ENCODE measurements around the gene NPTX1. TPM values are rescaled to one million over a fixed set of nuclear protein-coding genes. Genes with fewer than 3 reads are reported as not detected.

The NPTX1 gene
- total RNA-seq, 1 experiment from 2014 or later = not detected

GRCh38 chr17:80449194-80449929 is 27.0 kb downstream of the NPTX1 start:
- Histone ChIP-seq H3K4me3 (ENCODE audit: low read length) (no peak overlapping the region), H3K9me2 (replicated peaks; ENCODE audit: insufficient read depth, low read length) (no peaks in the 10 kb centered on the region), H3K9me3 (ENCODE audit: low read length) (no peaks in the 10 kb centered on the region), H3K27ac (ENCODE audit: low read length) (no peak overlapping the region), H3K27me3 (ENCODE audit: low read length) (no peaks in the 10 kb centered on the region), H3K9ac (ENCODE audit: low read length) (no peak overlapping the region), H3K4me2 (ENCODE audit: low read depth, low read length, poor library complexity, severe bottlenecking) (no peak overlapping the region), H3K4me1 (ENCODE audit: low read length) (peaks cover 11% of the 10 kb centered on the region), H4K20me1 (ENCODE audit: insufficient read depth, low read depth, low read length) (no peaks in the 10 kb centered on the region), H2AFZ (ENCODE audit: low read length) (no peak overlapping the region), H3K79me2 (ENCODE audit: low read length) (no peaks in the 10 kb centered on the region), H3K36me3 (ENCODE audit: insufficient read depth, low read length) (no peaks in the 10 kb centered on the region)
- no peak for DNase-seq

DNA sequence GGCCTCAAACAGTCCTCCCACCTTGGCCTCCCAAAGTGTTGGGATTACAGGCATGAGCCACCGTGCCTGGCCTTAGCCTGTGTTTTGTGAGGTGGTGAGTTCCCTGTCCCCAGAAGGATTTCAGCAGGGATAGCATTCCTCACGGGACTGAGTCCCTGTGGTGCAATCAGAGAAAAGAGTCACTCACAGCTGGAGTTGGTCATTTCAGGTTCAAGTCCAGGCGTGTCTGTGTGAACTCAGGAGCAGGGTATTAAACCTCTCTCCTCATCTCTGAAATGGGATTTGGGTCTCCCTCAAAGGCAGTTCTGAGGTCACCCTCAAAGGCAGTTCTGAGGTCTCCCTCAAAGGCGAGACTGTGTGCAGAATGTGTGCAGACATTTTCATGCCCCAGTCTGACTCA is 28.6 kb downstream of the NPTX1 start:
- Histone ChIP-seq H3K36me3 (ENCODE audit: insufficient read depth, low read length) (no peaks in the 10 kb centered on the region), H3K9ac (ENCODE audit: low read length) (no peak overlapping the region), H2AFZ (ENCODE audit: low read length) (no peak overlapping the region), H3K4me3 (ENCODE audit: low read length) (no peak overlapping the region), H3K27me3 (ENCODE audit: low read length) (no peaks in the 10 kb centered on the region), H3K4me1 (ENCODE audit: low read length) (no peaks in the 10 kb centered on the region; the same call in 1 of the 2 replicates), H3K4me2 (ENCODE audit: low read depth, low read length, poor library complexity, severe bottlenecking) (no peak overlapping the region), H3K9me3 (ENCODE audit: low read length) (no peaks in the 10 kb centered on the region), H3K9me2 (replicated peaks; ENCODE audit: insufficient read depth, low read length) (no peaks in the 10 kb centered on the region), H4K20me1 (ENCODE audit: insufficient read depth, low read depth, low read length) (no peaks in the 10 kb centered on the region), H3K27ac (ENCODE audit: low read length) (no peak overlapping the region), H3K79me2 (ENCODE audit: low read length) (no peaks in the 10 kb centered on the region)
- DNase-seq = no peak

- H3K4me3 ChIP-seq (ENCODE audit: low read length) = no peak overlapping the region
- no peaks in the 10 kb centered on the region for H3K36me3 ChIP-seq (ENCODE audit: insufficient read depth, low read length)
- H3K79me2 ChIP-seq (ENCODE audit: low read length) = no peaks in the 10 kb centered on the region
- no peak overlapping the region for H2AFZ ChIP-seq (ENCODE audit: low read length)
- H3K9me3 ChIP-seq (ENCODE audit: low read length) = no peaks in the 10 kb centered on the region
- H3K9me2 ChIP-seq (replicated peaks; ENCODE audit: insufficient read depth, low read length) = no peaks in the 10 kb centered on the region
- H3K4me1 ChIP-seq (ENCODE audit: low read length) = no peaks in the 10 kb centered on the region; the same call in 1 of the 2 replicates
- H3K4me2 ChIP-seq (ENCODE audit: low read depth, low read length, poor library complexity, severe bottlenecking) = no peak overlapping the region
- no peak for DNase-seq
- no peak overlapping the region for H3K27ac ChIP-seq (ENCODE audit: low read length)
- H3K9ac ChIP-seq (ENCODE audit: low read length) = no peak overlapping the region
- no peaks in the 10 kb centered on the region for H4K20me1 ChIP-seq (ENCODE audit: insufficient read depth, low read depth, low read length)
- no peaks in the 10 kb centered on the region for H3K27me3 ChIP-seq (ENCODE audit: low read length)
Measured at GRCh38 chr17:80446645-80447405, 29.6 kb downstream of the NPTX1 start.

DNA sequence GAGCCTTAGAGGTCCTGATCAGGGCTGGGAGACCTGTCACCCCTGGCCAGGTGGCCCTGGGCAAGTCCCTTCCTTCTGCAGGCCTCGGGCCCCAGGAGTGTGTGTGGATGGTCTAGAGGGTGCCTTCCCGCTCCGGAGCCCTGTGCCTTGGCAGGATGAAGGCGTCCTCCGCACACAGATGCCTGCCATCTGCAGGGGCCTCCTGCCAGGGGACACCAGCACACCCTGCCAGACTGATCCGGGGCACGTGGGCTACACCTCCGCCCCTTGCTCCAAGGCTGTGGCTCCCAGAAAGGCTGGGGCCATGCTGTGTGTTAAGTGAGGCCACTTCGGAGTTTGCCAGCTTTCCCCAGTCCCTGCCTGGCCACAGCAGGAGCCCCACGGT is 30.7 kb downstream of the NPTX1 start:
- no peaks in the 10 kb centered on the region for H3K36me3 ChIP-seq (ENCODE audit: insufficient read depth, low read length)
- no peaks in the 10 kb centered on the region for H3K27me3 ChIP-seq (ENCODE audit: low read length)
- DNase-seq = no peak
- H4K20me1 ChIP-seq (ENCODE audit: insufficient read depth, low read depth, low read length) = no peaks in the 10 kb centered on the region
- no peak overlapping the region for H3K4me2 ChIP-seq (ENCODE audit: low read depth, low read length, poor library complexity, severe bottlenecking)
- H3K4me3 ChIP-seq (ENCODE audit: low read length) = no peak overlapping the region
- no peak overlapping the region for H2AFZ ChIP-seq (ENCODE audit: low read length)
- no peaks in the 10 kb centered on the region for H3K9me3 ChIP-seq (ENCODE audit: low read length)
- no peak overlapping the region for H3K27ac ChIP-seq (ENCODE audit: low read length)
- H3K79me2 ChIP-seq (ENCODE audit: low read length) = no peaks in the 10 kb centered on the region
- H3K4me1 ChIP-seq (ENCODE audit: low read length) = no peaks in the 10 kb centered on the region; the same call in 1 of the 2 replicates
- no peaks in the 10 kb centered on the region for H3K9me2 ChIP-seq (replicated peaks; ENCODE audit: insufficient read depth, low read length)
- no peak overlapping the region for H3K9ac ChIP-seq (ENCODE audit: low read length)

DNA sequence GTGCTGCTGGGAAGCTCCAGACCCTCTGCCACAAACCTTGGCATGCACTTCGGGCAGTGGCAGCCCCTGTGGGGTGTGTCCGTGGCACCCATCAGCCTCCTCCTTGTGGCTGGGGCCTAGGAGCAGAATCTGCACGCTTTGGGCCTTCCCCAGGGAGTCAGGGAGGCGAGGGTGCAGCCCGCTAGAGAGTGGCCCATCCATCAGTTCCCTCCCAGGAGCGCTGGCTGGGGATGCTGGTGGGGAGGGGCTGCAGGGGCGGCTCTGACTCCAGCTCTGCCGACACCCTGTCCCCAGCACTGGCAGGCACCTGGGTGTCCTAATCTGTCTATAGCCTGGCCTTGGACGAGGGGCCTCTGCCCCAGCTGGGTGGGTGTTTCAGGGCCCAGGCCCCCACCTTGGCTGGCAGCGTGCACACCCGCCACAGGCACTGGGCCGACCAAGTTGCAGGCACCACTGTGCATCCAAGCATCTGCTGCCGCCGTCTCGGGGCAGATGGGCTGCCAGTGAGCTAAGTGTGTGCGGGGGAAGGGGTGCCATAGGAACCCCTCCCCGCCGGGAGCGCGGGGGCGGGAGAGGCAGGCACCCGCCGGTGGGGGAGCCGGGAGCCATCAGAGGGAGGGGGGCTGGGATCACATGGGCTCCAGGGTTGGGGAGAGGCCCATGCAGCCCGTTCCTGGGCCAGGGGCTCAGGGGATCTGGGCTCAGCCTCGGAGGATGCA is 31.2 kb downstream of the NPTX1 start:
- Histone ChIP-seq H3K36me3 (ENCODE audit: insufficient read depth, low read length) (no peaks in the 10 kb centered on the region), H3K9me2 (replicated peaks; ENCODE audit: insufficient read depth, low read length) (no peaks in the 10 kb centered on the region), H3K4me3 (ENCODE audit: low read length) (no peak overlapping the region), H3K4me1 (ENCODE audit: low read length) (no peaks in the 10 kb centered on the region; the same call in 1 of the 2 replicates), H3K27me3 (ENCODE audit: low read length) (no peaks in the 10 kb centered on the region), H2AFZ (ENCODE audit: low read length) (no peak overlapping the region), H3K9me3 (ENCODE audit: low read length) (no peaks in the 10 kb centered on the region), H3K27ac (ENCODE audit: low read length) (no peak overlapping the region), H4K20me1 (ENCODE audit: insufficient read depth, low read depth, low read length) (no peaks in the 10 kb centered on the region), H3K9ac (ENCODE audit: low read length) (no peak overlapping the region), H3K79me2 (ENCODE audit: low read length) (no peaks in the 10 kb centered on the region), H3K4me2 (ENCODE audit: low read depth, low read length, poor library complexity, severe bottlenecking) (no peak overlapping the region)
- DNase-seq = no peak

- H4K20me1 ChIP-seq (ENCODE audit: insufficient read depth, low read depth, low read length) = no peaks in the 10 kb centered on the region
- no peaks in the 10 kb centered on the region for H3K9me3 ChIP-seq (ENCODE audit: low read length)
- no peaks in the 10 kb centered on the region for H3K27me3 ChIP-seq (ENCODE audit: low read length)
- H3K27ac ChIP-seq (ENCODE audit: low read length) = no peak overlapping the region
- H3K4me3 ChIP-seq (ENCODE audit: low read length) = no peak overlapping the region
- no peak overlapping the region for H3K9ac ChIP-seq (ENCODE audit: low read length)
- H3K4me2 ChIP-seq (ENCODE audit: low read depth, low read length, poor library complexity, severe bottlenecking) = no peak overlapping the region
- no peaks in the 10 kb centered on the region for H3K9me2 ChIP-seq (replicated peaks; ENCODE audit: insufficient read depth, low read length)
- no peaks in the 10 kb centered on the region for H3K36me3 ChIP-seq (ENCODE audit: insufficient read depth, low read length)
- H3K4me1 ChIP-seq (ENCODE audit: low read length) = no peaks in the 10 kb centered on the region; the same call in 1 of the 2 replicates
- DNase-seq = no peak
- H2AFZ ChIP-seq (ENCODE audit: low read length) = no peak overlapping the region
- H3K79me2 ChIP-seq (ENCODE audit: low read length) = no peaks in the 10 kb centered on the region
Measured at GRCh38 chr17:80444644-80444979, 31.8 kb downstream of the NPTX1 start.

- Histone ChIP-seq H3K79me2 (ENCODE audit: low read length) (no peaks in the 10 kb centered on the region), H3K27me3 (ENCODE audit: low read length) (no peaks in the 10 kb centered on the region), H3K9ac (ENCODE audit: low read length) (no peak overlapping the region), H2AFZ (ENCODE audit: low read length) (no peak overlapping the region), H3K4me1 (ENCODE audit: low read length) (no peaks in the 10 kb centered on the region; the same call in 1 of the 2 replicates), H4K20me1 (ENCODE audit: insufficient read depth, low read depth, low read length) (no peaks in the 10 kb centered on the region), H3K9me3 (ENCODE audit: low read length) (no peaks in the 10 kb centered on the region), H3K9me2 (replicated peaks; ENCODE audit: insufficient read depth, low read length) (no peaks in the 10 kb centered on the region), H3K27ac (ENCODE audit: low read length) (no peak overlapping the region), H3K4me3 (ENCODE audit: low read length) (no peak overlapping the region), H3K36me3 (ENCODE audit: insufficient read depth, low read length) (no peaks in the 10 kb centered on the region), H3K4me2 (ENCODE audit: low read depth, low read length, poor library complexity, severe bottlenecking) (no peak overlapping the region)
- no peak for DNase-seq
Measured at GRCh38 chr17:80443916-80444643, 32.3 kb downstream of the NPTX1 start.
